Brain pericyte (primary cell): ENCODE data around the gene CLRN3.

Source experiments
- DNase-seq: peaks from one replicate; pipeline ENCODE4 v3.0.0-alpha.2; 2012; ENCODE audit warnings: low read depth, low spot score

CLRN3 gene

GRCh38 chr10:127848226-127848625 lies 44.5 kb downstream of the CLRN3 start:
- DNase-seq = no peak

- DNase-seq = no peak
Measured at GRCh38 chr10:127845756-127846155, 47.0 kb downstream of the CLRN3 start.

GRCh38 chr10:127840884-127841283 lies 51.9 kb downstream of the CLRN3 start:
- DNase-seq = no peak

- DNase-seq = no peak
Measured at GRCh38 chr10:127836966-127837365, 55.8 kb downstream of the CLRN3 start.

- DNase-seq = no peak
Measured at GRCh38 chr10:127836176-127836575, 56.6 kb downstream of the CLRN3 start.

- DNase-seq = no peak
Measured at GRCh38 chr10:127834791-127835190, 58.0 kb downstream of the CLRN3 start.

- DNase-seq = no peak
Measured at GRCh38 chr10:127834221-127834620, 58.5 kb downstream of the CLRN3 start.

- DNase-seq = no peak
Measured at GRCh38 chr10:127833804-127834203, 58.9 kb downstream of the CLRN3 start.

GRCh38 chr10:127832501-127832900 lies 60.2 kb downstream of the CLRN3 start:
- DNase-seq = no peak

GRCh38 chr10:127830414-127830813 lies 62.3 kb downstream of the CLRN3 start:
- no peak for DNase-seq
